Esophagus muscularis mucosa (tissue), 4 donors: ENCODE data around the gene ATP10A. TPM values are rescaled to one million over a fixed set of nuclear protein-coding genes. Genes with fewer than 3 reads are reported as not detected.

Source experiments
- DNase-seq: peaks from one replicate; pipeline ENCODE4 v3.0.0-alpha.2; 2017; ENCODE audit errors: extremely low spot score
- H3K27ac ChIP-seq, 4 donors: fragments of 200-600 bp; sonication (generic); replicated peaks in 1 of 4; 1 replicate in 3 of 4; 2 replicates in 1 of 4; pipeline ENCODE4 v1.5.1; 2016 to 2019; ENCODE audit warnings: mild to moderate bottlenecking in 1 of 4
- H3K27me3 ChIP-seq, 4 donors: fragments of 200-600 bp; sonication (generic); one replicate each; pipeline versions ENCODE4 v1.5.1 to v1.6.0; 2016 to 2019
- H3K36me3 ChIP-seq, 4 donors: fragments of 200-600 bp; sonication (generic); one replicate each; pipeline ENCODE4 v1.5.1; 2016 to 2019
- H3K4me1 ChIP-seq, 4 donors: fragments of 200-600 bp; sonication (generic); one replicate each; pipeline ENCODE4 v1.5.1; 2016 to 2019
- H3K4me3 ChIP-seq, 4 donors: fragments of 200-600 bp; sonication (generic); 1 replicate in 2 of 4; 2 replicates in 2 of 4; pipeline ENCODE4 v1.5.1; 2016 to 2019; ENCODE audit warnings: mild to moderate bottlenecking in 4 of 4, moderate library complexity in 1 of 4
- H3K9me3 ChIP-seq, 4 donors: fragments of 200-600 bp; sonication (generic); 1 replicate in 3 of 4; 2 replicates in 1 of 4; pipeline ENCODE4 v1.5.1; 2016 to 2019
- EP300 ChIP-seq: sonication (generic); formaldehyde crosslinking; IDR thresholded peaks from one replicate; pipeline ENCODE4 v1.6.1; 2017; ENCODE audit warnings: antibody characterized with exemption
- POLR2A ChIP-seq: fragments of 450-650 bp; IDR thresholded peaks from one replicate; pipeline ENCODE4 v1.6.1; 2017; ENCODE audit warnings: antibody characterized with exemption, moderate library complexity, mild to moderate bottlenecking, low read depth
- POLR2AphosphoS5 ChIP-seq, 2 donors: sonication (generic); formaldehyde crosslinking; IDR thresholded peaks; one replicate each; pipeline ENCODE4 v1.6.1; 2017; ENCODE audit warnings: antibody characterized with exemption in 2 of 2
- WGBS: methylation state at CpG from one replicate; pipeline ENCODE4 v1.1.5; 2018; 5-methylcytosine and 5-hydroxymethylcytosine counted together
- intact Hi-C: fragments of 100-400 bp; cut with DNase I; formaldehyde crosslinking; loops from one replicate; pipeline ENCODE4 v1.15.1; 2023
- total RNA-seq, 4 donors: library from RNA; depleted of rRNA; stranded (reverse); fragments of >200 nt; gene quantifications; one replicate each; pipeline versions ENCODE4 v1.1.0 to v1.2.1, GENCODE V29; 2016
- TF ChIP-seq, protein P1 (sequence below), 3 experiments: fragments of 200-600 bp in 2 of 3; fragments of 450-650 bp in 1 of 3; sonication (generic) in 2 of 3; IDR thresholded peaks; one replicate each; pipeline ENCODE4 v1.5.1; 2017 to 2019; ENCODE audit warnings: antibody characterized with exemption in 3 of 3, mild to moderate bottlenecking in 2 of 3, moderate library complexity in 1 of 3

The ATP10A gene
- total RNA-seq, 4 donors from 2014 or later, result 23.9 to 51.9 (median 32.6) TPM

DNA sequence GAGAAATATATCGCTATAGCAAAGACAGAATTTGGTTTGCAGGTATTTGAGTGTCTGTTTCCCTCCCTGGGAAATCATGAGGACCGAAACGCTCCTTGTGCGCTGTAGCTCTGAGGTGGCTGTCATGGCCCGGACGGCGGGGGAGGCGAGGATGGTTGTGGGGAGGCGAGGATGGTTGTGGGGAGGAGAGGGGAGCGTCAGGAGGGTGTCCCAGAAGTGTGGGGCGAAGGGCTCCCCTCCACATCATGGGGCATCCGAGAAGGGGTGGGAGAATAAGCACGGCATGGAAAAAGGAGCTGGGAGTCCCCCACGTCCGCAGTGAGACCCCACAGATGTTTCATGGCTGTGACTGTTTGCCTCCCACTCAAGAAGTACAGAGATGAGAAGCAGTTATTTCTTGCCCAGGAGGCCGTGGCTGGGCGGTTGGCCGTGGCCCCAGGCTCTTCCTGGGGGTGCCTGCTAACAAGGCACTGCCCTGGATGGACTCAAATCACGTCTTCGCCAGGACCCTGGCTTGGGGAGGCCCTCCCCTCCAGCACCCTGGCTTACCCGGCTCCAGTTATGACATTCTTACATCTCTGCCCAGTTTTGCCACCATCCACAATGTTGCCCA, 947 bp upstream of the ATP10A start:
- no peak for DNase-seq
- WGBS, result 77% methylated on average over 16 of the region's 21 CpGs
- H3K27me3 ChIP-seq, result no peaks in the 10 kb centered on the region
- TF ChIP-seq POLR2AphosphoS5 (IDR thresholded peaks at IDR 0.05) (no peak), EP300 (no peak), POLR2A (no peak)
- TF ChIP-seq, protein P1, sequence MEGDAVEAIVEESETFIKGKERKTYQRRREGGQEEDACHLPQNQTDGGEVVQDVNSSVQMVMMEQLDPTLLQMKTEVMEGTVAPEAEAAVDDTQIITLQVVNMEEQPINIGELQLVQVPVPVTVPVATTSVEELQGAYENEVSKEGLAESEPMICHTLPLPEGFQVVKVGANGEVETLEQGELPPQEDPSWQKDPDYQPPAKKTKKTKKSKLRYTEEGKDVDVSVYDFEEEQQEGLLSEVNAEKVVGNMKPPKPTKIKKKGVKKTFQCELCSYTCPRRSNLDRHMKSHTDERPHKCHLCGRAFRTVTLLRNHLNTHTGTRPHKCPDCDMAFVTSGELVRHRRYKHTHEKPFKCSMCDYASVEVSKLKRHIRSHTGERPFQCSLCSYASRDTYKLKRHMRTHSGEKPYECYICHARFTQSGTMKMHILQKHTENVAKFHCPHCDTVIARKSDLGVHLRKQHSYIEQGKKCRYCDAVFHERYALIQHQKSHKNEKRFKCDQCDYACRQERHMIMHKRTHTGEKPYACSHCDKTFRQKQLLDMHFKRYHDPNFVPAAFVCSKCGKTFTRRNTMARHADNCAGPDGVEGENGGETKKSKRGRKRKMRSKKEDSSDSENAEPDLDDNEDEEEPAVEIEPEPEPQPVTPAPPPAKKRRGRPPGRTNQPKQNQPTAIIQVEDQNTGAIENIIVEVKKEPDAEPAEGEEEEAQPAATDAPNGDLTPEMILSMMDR (IDR thresholded peaks at IDR 0.05), result no peak
- H3K9me3 ChIP-seq, result no peaks in the 10 kb centered on the region
- H3K36me3 ChIP-seq, result no peaks in the 10 kb centered on the region
- H3K4me3 ChIP-seq, result peak overlapping the region; percentile 73 to 91 (median 78)
- H3K4me1 ChIP-seq, result peaks cover 9 to 53% (median 39%) of the 10 kb centered on the region in 4 donors
- intact Hi-C loops, result loop anchor here (5.0 kb wide), 1 partner anchor 68 kb away; no protein-coding TSS in a partner anchor
- H3K27ac ChIP-seq, result peak overlapping the region; percentile 91 to 97 (median 94)

DNA sequence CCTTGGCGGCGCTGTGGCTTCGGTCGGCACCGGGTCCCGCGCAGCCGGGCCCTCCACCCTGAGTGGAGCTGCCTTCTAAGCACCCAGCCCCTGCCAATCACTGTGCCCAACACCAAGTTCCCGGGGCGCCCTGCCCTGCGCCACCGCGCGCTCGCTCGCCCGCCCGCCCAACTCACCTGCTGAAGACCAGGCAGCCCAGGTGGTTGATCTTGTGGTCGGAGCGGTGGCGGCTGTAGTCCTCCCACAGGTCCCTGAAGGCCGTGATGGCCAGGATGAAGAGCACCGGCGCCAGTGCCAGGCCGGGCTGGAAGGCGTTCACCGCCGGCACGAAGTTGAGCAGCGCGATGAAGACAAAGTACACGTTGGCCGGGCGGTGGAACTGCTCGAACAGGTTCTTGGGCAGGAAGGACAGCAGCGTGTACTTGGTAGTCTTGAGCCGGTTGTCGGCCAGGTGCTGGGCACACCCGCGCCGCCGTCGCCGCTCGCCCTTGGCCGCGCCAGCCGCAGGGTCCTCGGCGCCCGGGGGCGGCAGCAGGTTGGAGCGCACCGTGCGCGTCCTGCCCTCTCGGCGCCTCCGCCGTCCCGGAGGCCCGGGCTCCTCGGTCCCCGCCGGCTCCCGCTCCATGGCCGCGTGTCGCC, 536 bp downstream of the ATP10A start:
- intact Hi-C loops, result loop anchor here (5.0 kb wide), 1 partner anchor 70 kb away; no protein-coding TSS in a partner anchor
- peaks cover 0 to 9% (median 0%) of the 10 kb centered on the region in 4 donors for H3K36me3 ChIP-seq
- peak overlapping the region; percentile 73 to 91 (median 78) for H3K4me3 ChIP-seq
- no peak for TF ChIP-seq POLR2A
- no peak for TF ChIP-seq POLR2AphosphoS5 (IDR thresholded peaks at IDR 0.05)
- TF ChIP-seq, protein P1 (IDR thresholded peaks at IDR 0.05), result no peak
- H3K27ac ChIP-seq, result peak overlapping the region; percentile 91 to 97 (median 94)
- H3K9me3 ChIP-seq, result no peaks in the 10 kb centered on the region
- peaks cover 9 to 68% (median 54%) of the 10 kb centered on the region in 4 donors for H3K4me1 ChIP-seq
- DNase-seq, result no peak
- 2% methylated on average over 11 of the region's 69 CpGs for WGBS
- H3K27me3 ChIP-seq, result no peaks in the 10 kb centered on the region

DNA sequence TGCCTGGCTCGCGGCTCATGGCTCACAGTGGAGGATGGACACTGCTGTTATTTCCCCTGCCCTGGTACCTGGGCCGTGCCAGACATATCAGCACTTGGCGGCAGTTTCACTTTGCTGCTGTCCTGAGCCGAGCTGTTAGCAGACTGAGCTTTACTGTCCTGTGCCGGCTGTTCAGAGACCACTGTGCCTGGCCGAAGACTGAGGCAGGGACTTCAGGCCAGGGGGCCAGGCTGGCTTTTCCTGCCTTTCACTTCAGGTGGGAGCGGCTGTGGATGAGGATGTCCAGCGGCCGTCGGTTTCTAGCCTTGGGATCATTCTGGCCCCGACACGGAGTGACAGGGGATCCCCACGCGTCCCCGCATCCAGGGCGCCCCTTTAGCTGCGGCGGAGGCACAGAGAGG, 1.1 kb downstream of the ATP10A start:
- Histone ChIP-seq H3K27ac (peak overlapping the region; percentile 91 to 97 (median 94)), H3K36me3 (peaks cover 0 to 11% (median 0%) of the 10 kb centered on the region in 4 donors), H3K4me1 (peaks cover 9 to 73% (median 57%) of the 10 kb centered on the region in 4 donors), H3K9me3 (no peaks in the 10 kb centered on the region), H3K4me3 (peak overlapping the region; percentile 73 to 91 (median 78)), H3K27me3 (no peaks in the 10 kb centered on the region)
- 0% methylated on average over 10 of the region's 19 CpGs for WGBS
- intact Hi-C loops, result loop anchor here (5.0 kb wide), 1 partner anchor 70 kb away; no protein-coding TSS in a partner anchor
- no peak for DNase-seq
- TF ChIP-seq POLR2AphosphoS5 (IDR thresholded peaks at IDR 0.05) (peak; percentile 14 to 70), POLR2A (no peak), EP300 (no peak)
- TF ChIP-seq, protein P1 (IDR thresholded peaks at IDR 0.05), result no peak

- intact Hi-C loops, result loop anchor here (2.0 to 5.0 kb wide), 2 partner anchors 71 to 74 kb away; no protein-coding TSS in a partner anchor
- peak overlapping the region; percentile 91 to 97 (median 94) for H3K27ac ChIP-seq
- WGBS, result 42% methylated on average over 17 of the region's 20 CpGs
- peaks cover 0 to 15% (median 0%) of the 10 kb centered on the region in 4 donors for H3K36me3 ChIP-seq
- no peak for TF ChIP-seq POLR2AphosphoS5 (IDR thresholded peaks at IDR 0.05)
- no peak for TF ChIP-seq EP300
- TF ChIP-seq, protein P1 (IDR thresholded peaks at IDR 0.05), result no peak
- no peak for TF ChIP-seq POLR2A
- peak overlapping the region; percentile 73 to 91 (median 78) for H3K4me3 ChIP-seq
- no peak for DNase-seq
- H3K27me3 ChIP-seq, result no peaks in the 10 kb centered on the region
- peaks cover 9 to 76% (median 61%) of the 10 kb centered on the region in 4 donors for H3K4me1 ChIP-seq
- no peaks in the 10 kb centered on the region for H3K9me3 ChIP-seq
Observed at GRCh38 chr15:25860885-25861866, 2.0 kb downstream of the ATP10A start.
